GM10847 (cell line): ENCODE results near the gene ZNF500.

ENCODE experiments used
- POLR2A ChIP-seq: IDR thresholded peaks from 2 replicates; pipeline ENCODE4 v1.6.1; 2011; ENCODE audit not compliant: insufficient read length; ENCODE audit errors: extremely low read depth

ZNF500 gene

DNA sequence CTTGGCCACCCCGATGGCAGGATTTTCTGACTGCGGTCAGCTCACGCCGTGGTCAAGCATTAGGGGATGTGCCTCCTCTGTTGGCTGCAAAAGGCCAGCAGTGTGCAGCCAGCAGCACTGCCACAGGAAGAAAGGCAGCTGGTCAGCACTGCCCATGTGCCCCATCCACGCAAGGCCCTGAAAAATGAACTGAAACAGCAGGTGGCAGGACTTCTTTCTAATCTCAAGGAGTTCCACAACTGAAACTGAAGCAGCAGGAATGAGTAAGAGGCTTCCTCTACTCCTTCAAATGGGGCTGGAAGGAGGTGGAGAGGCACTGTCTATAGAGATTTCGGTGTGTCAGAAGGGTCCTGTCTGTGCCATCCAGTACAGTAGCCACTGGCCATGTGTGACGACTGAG lies 3.2 kb downstream of the ZNF500 start:
- TF ChIP-seq POLR2A, result no peak

DNA sequence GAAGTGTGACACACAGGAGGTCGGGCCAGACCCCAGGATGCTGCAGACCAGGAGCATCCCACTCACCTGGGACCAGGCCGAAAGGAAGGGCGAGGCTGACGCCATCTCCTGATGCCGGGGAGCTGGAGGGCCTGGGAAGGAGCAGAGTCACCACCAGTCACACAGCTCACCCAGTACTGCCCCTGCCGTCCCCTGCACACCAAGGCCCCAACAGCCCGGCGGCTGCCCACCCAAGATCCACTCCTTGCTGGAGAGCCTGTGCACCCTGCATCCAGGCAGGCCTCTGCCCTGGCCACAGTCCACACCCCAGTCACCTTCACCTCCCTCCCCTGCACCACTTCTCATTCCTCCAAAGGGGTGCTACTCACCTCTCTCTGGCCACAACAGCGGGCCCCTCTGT lies 4.8 kb downstream of the ZNF500 start:
- no peak for TF ChIP-seq POLR2A

DNA sequence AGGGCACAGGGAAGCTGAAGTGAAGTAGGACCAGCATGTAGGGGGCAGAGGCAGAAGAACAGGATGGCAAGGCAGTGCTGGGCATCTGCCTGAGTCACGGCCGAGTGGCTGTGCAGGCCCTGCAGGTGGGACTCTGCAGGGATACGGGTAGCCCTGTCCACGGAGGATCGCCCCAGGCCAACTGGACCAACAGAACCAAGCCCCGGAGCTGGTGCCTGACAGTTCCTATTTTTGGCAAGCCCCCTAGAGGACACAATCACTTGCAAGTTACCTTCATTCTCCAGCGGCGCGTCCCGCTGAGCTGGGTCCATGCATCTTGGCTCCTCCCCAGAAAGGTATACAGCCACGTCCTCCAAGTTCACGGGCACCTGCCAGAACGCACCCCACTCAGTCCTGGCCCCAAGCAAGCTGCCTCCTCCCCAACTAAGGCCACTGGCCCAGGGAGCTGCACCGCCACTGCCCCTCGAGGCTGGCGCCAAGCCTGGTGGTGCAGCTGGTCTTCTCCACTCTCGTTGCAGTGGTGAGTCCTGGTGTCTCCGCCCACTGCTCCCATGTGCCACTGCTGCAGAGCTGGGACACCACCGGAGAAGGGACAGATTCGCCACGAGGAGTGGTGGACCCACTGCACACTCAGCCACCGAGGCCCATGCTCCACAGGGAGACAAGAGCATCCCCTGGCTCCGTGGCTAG lies 6.6 kb downstream of the ZNF500 start:
- TF ChIP-seq POLR2A, result no peak

DNA sequence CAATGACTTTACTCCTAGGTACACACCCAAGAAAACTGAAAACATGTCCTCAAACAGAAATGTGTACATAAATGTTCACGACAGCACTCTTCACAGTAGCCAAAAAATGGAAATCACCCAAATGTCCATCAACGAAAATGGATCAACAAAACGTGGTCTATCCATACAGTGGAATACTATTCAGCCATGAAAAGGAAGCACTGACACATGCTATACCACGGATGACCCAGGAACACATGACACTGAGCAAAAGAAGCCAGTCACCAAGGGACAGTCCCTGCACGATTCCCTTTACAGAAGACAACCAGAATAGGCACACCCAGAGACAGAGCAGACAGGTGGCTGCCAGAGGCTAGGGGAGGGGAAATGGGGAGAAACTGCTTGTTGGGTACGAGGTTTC lies 11.3 kb downstream of the ZNF500 start:
- no peak for TF ChIP-seq POLR2A

DNA sequence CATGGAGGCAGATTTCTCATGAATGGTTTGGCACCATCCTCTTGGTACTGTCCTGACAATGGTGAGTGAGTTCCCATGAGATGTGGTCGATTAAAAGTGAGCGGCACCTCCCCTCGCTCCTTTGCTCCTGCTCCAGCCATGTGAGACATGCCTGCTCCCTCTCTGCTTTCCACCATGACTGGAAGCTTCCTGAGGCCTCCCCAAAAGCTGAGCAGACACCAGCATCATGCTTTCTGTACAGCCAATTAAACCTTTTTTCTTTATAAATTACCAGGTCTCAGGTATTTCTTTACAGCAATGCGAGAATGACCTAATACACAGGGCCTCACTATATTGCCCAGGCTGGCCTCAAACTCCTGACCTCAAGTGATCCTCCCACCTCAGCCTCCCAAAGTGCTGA lies 12.1 kb downstream of the ZNF500 start:
- TF ChIP-seq POLR2A, result no peak

DNA sequence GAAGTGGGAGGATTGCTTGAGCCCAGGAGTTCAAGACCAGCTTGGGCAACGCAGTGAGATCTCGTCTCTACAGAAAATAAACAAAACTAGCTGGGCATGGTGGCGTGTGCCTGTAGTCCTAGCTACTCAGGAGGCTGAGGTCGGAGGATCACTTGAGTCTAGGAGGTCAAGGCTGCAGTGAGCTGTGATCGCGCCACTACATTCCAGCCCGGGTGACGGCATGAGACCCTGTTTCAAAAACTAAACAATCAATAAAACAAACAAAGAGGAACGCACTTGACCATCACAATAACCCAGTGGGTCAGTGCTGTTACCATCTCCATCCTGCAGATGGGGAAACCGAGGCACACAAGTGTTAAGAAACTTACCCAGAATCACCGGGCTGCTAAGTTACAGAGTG lies 13.7 kb downstream of the ZNF500 start:
- no peak for TF ChIP-seq POLR2A

DNA sequence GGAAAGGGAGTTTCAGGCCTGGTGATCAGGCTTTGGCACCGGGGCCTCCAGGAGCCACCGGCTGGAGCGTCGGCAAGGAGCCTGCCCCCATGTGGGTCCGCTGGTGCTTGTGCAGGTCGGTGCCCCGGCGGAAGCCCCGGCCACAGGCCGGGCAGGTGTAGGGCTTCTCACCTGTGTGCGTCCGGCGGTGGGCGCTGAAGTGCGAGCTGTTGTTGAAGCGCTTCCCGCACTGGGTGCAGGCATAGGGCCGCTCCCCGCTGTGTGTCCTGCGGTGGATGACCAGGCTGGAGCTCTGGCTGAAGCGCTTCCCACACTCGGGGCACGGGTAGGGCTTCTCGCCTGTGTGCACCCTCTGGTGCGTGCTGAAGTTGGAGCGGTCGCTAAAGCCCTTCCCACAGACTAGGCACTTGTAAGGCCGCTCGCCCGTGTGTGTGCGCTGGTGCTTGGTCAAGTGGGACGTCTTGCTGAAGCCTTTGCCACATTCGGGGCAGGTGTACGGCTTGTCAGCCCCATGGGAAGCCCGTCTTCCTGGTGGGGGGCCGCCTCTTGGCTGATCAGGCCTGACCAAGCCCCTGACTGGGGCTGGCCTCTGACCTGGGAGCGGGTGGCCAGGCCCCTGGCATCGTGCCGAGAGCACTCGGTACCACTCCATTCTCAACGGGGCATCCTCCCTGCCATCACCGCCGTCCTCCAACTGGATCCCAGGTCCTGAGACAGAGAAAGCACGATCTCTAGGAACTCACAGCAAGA lies 14.4 kb downstream of the ZNF500 start:
- TF ChIP-seq POLR2A, result no peak

DNA sequence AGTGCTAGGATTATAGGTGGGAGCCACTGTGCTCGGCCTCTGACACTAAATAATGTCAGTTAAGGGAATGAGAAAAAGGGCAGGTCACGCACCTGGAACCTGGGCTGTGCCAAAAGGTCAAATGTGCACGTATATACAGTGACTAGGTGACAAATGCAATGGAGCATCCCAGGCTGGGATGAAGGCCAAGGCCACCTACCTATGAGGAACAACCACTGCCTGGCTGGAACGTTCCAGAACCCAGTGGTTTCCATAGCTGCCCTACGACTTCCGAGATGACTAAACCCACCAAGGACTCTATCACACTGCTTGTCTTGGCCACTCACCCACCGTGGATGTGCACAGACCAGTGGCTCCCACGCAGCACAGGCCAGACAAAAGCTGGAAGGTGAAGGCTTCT lies 16.1 kb downstream of the ZNF500 start:
- no peak for TF ChIP-seq POLR2A

DNA sequence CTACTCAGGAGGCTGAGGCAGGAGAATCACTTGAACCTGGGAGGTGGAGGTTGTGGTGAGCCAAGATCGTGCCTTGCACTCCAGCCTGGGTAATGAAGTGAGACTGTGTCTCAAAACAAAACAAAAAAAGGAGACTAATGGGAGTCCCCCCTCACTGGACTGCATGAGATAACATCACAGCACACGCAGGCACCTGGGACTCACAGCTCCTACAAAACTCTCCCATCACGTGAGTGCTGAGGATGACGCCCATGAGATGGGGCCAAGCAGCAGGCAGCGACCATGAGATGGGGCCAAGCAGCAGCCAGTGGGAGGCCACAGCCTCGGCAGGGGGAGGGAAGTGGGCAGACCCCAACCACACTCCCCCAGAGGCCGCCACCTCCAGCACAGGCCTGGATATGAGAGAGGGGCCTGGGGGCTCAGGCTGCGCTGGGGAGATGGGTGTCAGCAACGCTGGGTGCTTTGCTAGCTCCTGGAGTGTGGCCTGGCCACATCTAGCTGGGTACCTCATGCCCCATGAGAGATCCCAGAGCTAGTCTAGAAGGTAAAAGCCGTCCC lies 17.2 kb downstream of the ZNF500 start:
- TF ChIP-seq POLR2A, result no peak

DNA sequence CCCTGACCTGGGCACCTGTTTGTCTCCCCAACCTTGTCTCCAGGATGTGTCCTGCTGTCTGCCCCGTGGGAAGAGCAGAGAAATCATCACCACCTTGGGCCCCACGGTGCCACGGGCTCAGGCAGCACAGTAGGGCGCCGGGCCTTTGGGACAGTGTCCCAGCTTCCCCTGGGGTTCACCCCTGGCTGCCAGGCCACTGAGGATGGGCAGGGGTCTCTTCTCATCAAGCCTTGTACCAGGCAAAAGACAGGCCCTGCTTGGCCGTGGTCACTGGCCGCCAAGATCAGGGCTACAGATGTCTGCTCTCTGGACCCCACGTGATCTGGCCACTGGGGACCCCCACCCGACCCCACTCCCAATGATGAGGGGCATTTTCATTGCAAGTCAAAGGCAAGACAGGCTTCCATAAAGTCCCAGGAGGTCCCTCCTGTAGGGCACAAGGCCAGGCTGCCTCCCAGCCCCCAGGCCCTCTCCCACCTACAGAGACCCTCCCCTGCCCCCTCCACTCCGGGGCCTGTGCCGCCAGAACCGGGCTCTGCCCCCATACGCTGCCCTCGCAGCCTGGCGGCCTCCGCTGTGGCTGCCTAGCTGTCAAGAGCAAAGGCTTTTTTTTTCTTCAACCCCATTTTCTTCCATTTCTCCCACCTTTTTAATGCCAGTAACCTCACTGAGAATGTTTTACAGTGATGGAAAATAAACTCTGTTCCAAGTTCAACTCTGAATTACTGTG lies 18.1 kb downstream of the ZNF500 start:
- no peak for TF ChIP-seq POLR2A

DNA sequence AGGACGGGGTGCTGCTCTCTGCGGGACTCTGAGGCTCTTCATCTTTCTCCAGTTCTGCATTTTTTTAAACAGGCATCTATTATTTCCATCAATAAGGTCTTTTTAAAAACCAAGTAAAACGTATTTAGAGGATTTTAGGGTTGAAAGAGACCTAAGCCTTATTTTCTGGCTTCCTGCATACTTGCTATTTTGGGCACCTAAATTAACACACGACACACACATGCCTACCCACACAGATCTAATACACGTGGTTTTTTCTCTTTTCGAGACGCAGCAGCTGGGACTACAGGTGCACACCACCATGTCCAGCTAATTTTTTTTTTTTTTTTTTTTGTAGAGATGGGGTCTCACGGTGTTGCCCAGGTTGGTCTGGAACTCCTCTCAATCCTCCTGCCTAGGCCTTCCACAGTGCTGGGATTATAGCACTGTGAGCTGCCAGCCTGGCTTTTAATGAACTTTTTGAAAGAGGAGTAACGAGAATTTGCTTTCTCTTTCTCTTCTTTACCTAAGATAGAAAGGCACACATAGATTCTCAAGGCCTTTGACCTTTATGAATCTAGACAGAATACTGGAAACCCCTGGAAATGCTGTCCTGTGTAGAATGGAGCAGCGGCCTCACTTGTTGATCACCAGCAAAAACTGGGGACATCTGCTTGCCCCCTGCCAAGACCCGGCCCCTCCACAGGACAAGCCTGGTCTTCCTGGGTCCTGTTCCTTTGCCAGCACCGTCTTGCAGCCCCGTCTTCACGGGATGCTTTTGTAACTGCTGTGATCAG lies 18.9 kb downstream of the ZNF500 start:
- TF ChIP-seq POLR2A, result no peak

DNA sequence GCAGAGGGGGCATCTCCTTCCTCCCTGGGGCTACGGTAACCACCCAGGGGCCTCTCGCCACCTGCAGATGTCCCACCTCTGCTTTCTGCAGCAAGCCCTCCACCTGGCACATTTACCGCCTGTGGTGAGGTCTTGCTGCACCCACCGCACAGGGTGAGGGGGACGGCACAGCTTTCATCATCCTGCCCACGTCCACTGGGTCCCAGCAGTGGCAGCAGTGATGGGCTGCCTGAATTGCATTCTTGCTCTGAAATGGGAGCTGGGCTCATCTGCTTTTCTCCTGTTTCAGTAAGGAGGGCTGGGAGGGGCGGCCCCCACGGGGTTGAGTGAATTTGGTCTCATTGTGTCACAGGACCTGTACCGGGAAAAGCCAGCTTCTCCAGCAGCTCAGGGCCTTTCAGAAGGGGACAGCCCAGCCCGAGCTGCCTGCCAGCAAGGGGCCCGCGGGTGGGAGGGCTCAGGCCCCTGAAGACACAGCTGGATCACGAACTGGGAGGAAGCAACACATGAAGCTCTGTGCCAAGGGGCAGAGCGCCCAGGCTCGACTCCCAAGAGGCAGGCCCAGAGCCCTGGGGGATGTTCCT lies 19.9 kb downstream of the ZNF500 start:
- TF ChIP-seq POLR2A, result no peak

DNA sequence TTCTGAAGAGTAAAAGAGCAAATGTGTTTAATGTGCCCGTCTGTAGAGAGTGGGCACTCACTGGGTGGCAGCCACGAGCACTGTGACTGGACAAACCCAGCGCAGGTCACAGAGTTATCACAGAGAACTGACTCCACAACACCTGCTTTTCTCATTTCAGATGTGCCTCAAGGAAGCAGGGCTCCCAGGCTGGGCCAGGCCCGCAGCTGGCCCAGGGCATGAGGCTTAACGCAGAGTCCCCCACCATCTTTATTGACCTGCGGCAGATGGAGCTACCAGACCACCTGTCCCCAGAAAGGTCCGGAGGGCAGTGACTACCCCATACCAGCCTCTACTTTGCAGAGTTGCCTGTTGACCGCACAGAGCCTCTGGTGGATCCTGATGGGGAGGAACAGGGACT lies 20.7 kb downstream of the ZNF500 start:
- no peak for TF ChIP-seq POLR2A

DNA sequence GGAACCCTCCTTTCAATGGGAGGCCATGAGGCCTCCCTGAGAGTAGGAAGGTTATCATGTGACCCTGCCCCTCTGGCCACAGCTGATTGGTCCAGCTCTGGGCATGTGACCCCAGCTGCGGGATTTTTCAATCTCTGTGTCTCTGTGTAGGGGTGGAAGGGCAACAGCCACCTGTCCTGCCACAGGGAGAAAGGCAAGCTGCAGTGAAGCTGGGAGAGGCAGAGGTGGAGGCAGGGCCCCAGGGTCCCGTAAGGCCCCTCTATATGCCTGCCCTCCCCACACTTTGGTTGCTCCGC lies 21.7 kb downstream of the ZNF500 start:
- TF ChIP-seq POLR2A, result no peak
